GM15510 (cell line): ENCODE results near the gene WDR54.

Experiments
- POLR2A ChIP-seq: IDR thresholded peaks from 3 replicates; pipeline ENCODE4 v1.6.1; 2011; ENCODE audit warnings: borderline replicate concordance; ENCODE audit not compliant: insufficient read length; ENCODE audit errors: extremely low read depth

The WDR54 gene

GRCh38 chr2:74474481-74474880 is 53.0 kb downstream of the WDR54 start:
- no peak for TF ChIP-seq POLR2A

- TF ChIP-seq POLR2A = no peak
Measured at GRCh38 chr2:74474899-74475298, 53.4 kb downstream of the WDR54 start.
